ENCODE measurements around the gene CRABP2.
A peak's percentile ranks its signal among the peaks of the same experiment; 100 is the strongest.

CRABP2 gene

GRCh38 chr1:156749419-156750118, 44.2 kb upstream of the CRABP2 start:
- Histone ChIP-seq H3K36me3 (peaks cover 8 to 42% (median 28%) of the 10 kb centered on the region in 11 experiments), H3K27me3 (no peaks in the 10 kb centered on the region), H3K4me1 (peaks cover 58 to 70% (median 61%) of the 10 kb centered on the region in 10 experiments), H3K4me3 (peak overlapping the region; percentile 87 to 99 (median 98)), H3K9me3 (replicated peaks in 1 of 11) (no peaks in the 10 kb centered on the region), H3K4me2 (peak overlapping the region; percentile 90 to 100 (median 100)), H3K9ac (peak overlapping the region; percentile 95 to 100 (median 99)), H3K27ac (peak overlapping the region; percentile 93 to 100 (median 99)), H4K20me1 (peaks cover 0 to 42% (median 24%) of the 10 kb centered on the region in 11 experiments; a peak in 18 of 22 replicates)
- TF ChIP-seq Cebpa-rat (IDR thresholded peaks at IDR 0.05) = no peak

GRCh38 chr1:156748670-156749418, 43.5 kb upstream of the CRABP2 start:
- no peak; a peak in 1 of 22 replicates for TF ChIP-seq Cebpa-rat (IDR thresholded peaks at IDR 0.05)
- peak overlapping the region; percentile 93 to 100 (median 99) for H3K27ac ChIP-seq
- no peaks in the 10 kb centered on the region for H3K9me3 ChIP-seq (replicated peaks in 1 of 11)
- peak overlapping the region; percentile 90 to 100 (median 100) for H3K4me2 ChIP-seq
- no peaks in the 10 kb centered on the region for H3K27me3 ChIP-seq
- peaks cover 12 to 46% (median 32%) of the 10 kb centered on the region in 11 experiments for H3K36me3 ChIP-seq
- H3K4me3 ChIP-seq = peak overlapping the region; percentile 87 to 99 (median 98)
- peak overlapping the region; percentile 95 to 100 (median 99) for H3K9ac ChIP-seq
- peaks cover 0 to 48% (median 27%) of the 10 kb centered on the region in 11 experiments; a peak in 18 of 22 replicates for H4K20me1 ChIP-seq
- H3K4me1 ChIP-seq = peaks cover 51 to 68% (median 59%) of the 10 kb centered on the region in 10 experiments

- Histone ChIP-seq H4K20me1 (peaks cover 0 to 55% (median 35%) of the 10 kb centered on the region in 11 experiments; a peak in 18 of 22 replicates), H3K36me3 (peaks cover 21 to 54% (median 41%) of the 10 kb centered on the region in 11 experiments), H3K4me3 (peak overlapping the region; percentile 87 to 99 (median 98)), H3K27me3 (no peaks in the 10 kb centered on the region), H3K4me1 (peaks cover 43 to 68% (median 59%) of the 10 kb centered on the region in 10 experiments), H3K9ac (peak overlapping the region; percentile 95 to 100 (median 99)), H3K4me2 (peak overlapping the region; percentile 90 to 100 (median 100)), H3K27ac (peak overlapping the region; percentile 93 to 100 (median 99)), H3K9me3 (replicated peaks in 1 of 11) (no peaks in the 10 kb centered on the region)
- no peak for TF ChIP-seq Cebpa-rat (IDR thresholded peaks at IDR 0.05)
These were observed 42.6 kb upstream of the CRABP2 start for GRCh38 chr1:156747742-156748669.

GRCh38 chr1:156746728-156747631, 41.6 kb upstream of the CRABP2 start:
- peaks cover 0 to 58% (median 35%) of the 10 kb centered on the region in 11 experiments; a peak in 18 of 22 replicates for H4K20me1 ChIP-seq
- peak overlapping the region; percentile 93 to 100 (median 99) for H3K27ac ChIP-seq
- peak overlapping the region; percentile 90 to 100 (median 100) for H3K4me2 ChIP-seq
- H3K27me3 ChIP-seq = no peaks in the 10 kb centered on the region
- H3K9me3 ChIP-seq (replicated peaks in 1 of 11) = no peaks in the 10 kb centered on the region
- H3K4me3 ChIP-seq = peak overlapping the region; percentile 87 to 99 (median 98)
- peaks cover 38 to 72% (median 61%) of the 10 kb centered on the region in 10 experiments for H3K4me1 ChIP-seq
- H3K9ac ChIP-seq = peak overlapping the region; percentile 95 to 100 (median 99)
- H3K36me3 ChIP-seq = peaks cover 31 to 65% (median 51%) of the 10 kb centered on the region in 11 experiments
- TF ChIP-seq Cebpa-rat (IDR thresholded peaks at IDR 0.05) = no peak

GRCh38 chr1:156746406-156746727, 41.0 kb upstream of the CRABP2 start:
- peak overlapping the region; percentile 83 to 100 (median 99); a peak in 20 of 22 replicates for H3K27ac ChIP-seq
- peak overlapping the region; percentile 90 to 100 (median 100) for H3K4me2 ChIP-seq

GRCh38 chr1:156745881-156746280, 40.5 kb upstream of the CRABP2 start:
- Histone ChIP-seq H3K36me3 (peaks cover 36 to 71% (median 57%) of the 10 kb centered on the region in 11 experiments), H3K9me3 (replicated peaks in 1 of 11) (no peaks in the 10 kb centered on the region), H3K27me3 (no peaks in the 10 kb centered on the region), H3K4me3 (peak overlapping the region in 2 of 10 experiments; percentile 38 to 93; a peak in 2 of 20 replicates), H3K4me2 (peak overlapping the region; percentile 90 to 100 (median 100)), H3K4me1 (peaks cover 45 to 78% (median 69%) of the 10 kb centered on the region in 10 experiments), H4K20me1 (peaks cover 0 to 58% (median 35%) of the 10 kb centered on the region in 11 experiments; a peak in 18 of 22 replicates), H3K9ac (peak overlapping the region; percentile 37 to 100 (median 95); a peak in 17 of 22 replicates), H3K27ac (peak overlapping the region; percentile 83 to 100 (median 99); a peak in 20 of 22 replicates)
- no peak for TF ChIP-seq Cebpa-rat (IDR thresholded peaks at IDR 0.05)

More at GRCh38 chr1:156746406-156746727, 41.0 kb upstream of the CRABP2 start:
- no peaks in the 10 kb centered on the region for H3K27me3 ChIP-seq
- peak overlapping the region; percentile 37 to 100 (median 98); a peak in 17 of 22 replicates for H3K9ac ChIP-seq
- H3K36me3 ChIP-seq = peaks cover 36 to 71% (median 57%) of the 10 kb centered on the region in 11 experiments
- H3K4me3 ChIP-seq = peak overlapping the region in 5 of 10 experiments; percentile 38 to 98 (median 93); a peak in 3 of 20 replicates
- TF ChIP-seq Cebpa-rat (IDR thresholded peaks at IDR 0.05) = no peak
- no peaks in the 10 kb centered on the region for H3K9me3 ChIP-seq (replicated peaks in 1 of 11)
- H4K20me1 ChIP-seq = peaks cover 0 to 58% (median 35%) of the 10 kb centered on the region in 11 experiments; a peak in 18 of 22 replicates
- peaks cover 44 to 78% (median 67%) of the 10 kb centered on the region in 10 experiments for H3K4me1 ChIP-seq

- TF ChIP-seq Cebpa-rat (IDR thresholded peaks at IDR 0.05) = no peak
- Histone ChIP-seq H3K4me2 (peak overlapping the region; percentile 90 to 100 (median 100)), H3K4me3 (0 out of 20 replicates have a peak overlapping the region, but pooled peaks of 1 of the 10 experiments have one; percentile 3), H3K27me3 (no peaks in the 10 kb centered on the region), H3K9ac (peak overlapping the region; percentile 52 to 100 (median 95); a peak in 20 of 22 replicates), H3K27ac (peak overlapping the region; percentile 11 to 100 (median 93); a peak in 20 of 22 replicates), H3K4me1 (peaks cover 51 to 82% (median 72%) of the 10 kb centered on the region in 10 experiments), H3K36me3 (peaks cover 36 to 70% (median 57%) of the 10 kb centered on the region in 11 experiments), H3K9me3 (replicated peaks in 1 of 11) (no peaks in the 10 kb centered on the region), H4K20me1 (peaks cover 0 to 58% (median 35%) of the 10 kb centered on the region in 11 experiments; a peak in 18 of 22 replicates)
These were observed 39.5 kb upstream of the CRABP2 start for GRCh38 chr1:156744786-156745419.
